ENCODE data around the gene MTRF1. TPM values are rescaled to one million over a fixed set of nuclear protein-coding genes. Genes with fewer than 3 reads are reported as not detected.

Gene MTRF1
- total and polyA plus RNA-seq, 10 donors, result 10.6 to 17.8 (median 16.1) TPM

DNA sequence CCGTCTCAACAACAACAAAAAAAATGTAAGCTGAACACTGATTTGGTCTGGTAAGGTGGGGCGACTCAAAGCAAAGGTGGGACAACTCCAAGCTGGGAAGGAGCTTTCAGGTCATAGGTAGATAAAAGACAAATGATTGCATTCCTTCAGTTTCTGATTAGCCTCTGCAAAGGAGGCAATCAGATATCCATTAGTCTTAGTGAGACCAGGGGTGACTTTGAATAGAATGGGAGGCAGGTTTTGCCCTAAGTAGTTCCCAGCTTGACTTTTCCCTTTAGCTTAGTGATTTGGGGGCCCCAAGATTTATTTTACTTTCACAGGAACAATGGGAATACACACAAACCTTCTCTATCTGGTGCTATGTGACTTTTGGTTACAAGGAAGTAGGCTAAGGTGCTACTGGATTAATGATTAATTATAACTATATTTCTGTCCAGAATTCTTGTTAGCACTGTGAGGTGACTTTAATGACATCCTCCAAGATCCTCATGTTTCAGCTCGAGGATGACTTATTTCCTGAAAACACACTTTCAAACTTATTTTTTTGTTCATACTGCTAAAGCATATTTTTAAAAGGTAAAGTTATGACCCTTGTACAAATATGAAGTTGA is 10.6 kb upstream of the MTRF1 start:
- no peaks in the 10 kb centered on the region for H3K36me3 ChIP-seq
- H3K4me3 ChIP-seq, result no peak overlapping the region
- H3K27ac ChIP-seq, result no peak overlapping the region
- DNase-seq, result no peak
- intact Hi-C loops (cut with DNase I; ENCODE audit: low total_unique reads), result no loop called here
- 71 to 82% (median 81%) methylated on average over 3 of the region's 3 CpGs for WGBS, 5 donors
- H3K9me3 ChIP-seq, result peaks cover 0 to 14% (median 10%) of the 10 kb centered on the region in 8 donors
- TF ChIP-seq, protein P1, sequence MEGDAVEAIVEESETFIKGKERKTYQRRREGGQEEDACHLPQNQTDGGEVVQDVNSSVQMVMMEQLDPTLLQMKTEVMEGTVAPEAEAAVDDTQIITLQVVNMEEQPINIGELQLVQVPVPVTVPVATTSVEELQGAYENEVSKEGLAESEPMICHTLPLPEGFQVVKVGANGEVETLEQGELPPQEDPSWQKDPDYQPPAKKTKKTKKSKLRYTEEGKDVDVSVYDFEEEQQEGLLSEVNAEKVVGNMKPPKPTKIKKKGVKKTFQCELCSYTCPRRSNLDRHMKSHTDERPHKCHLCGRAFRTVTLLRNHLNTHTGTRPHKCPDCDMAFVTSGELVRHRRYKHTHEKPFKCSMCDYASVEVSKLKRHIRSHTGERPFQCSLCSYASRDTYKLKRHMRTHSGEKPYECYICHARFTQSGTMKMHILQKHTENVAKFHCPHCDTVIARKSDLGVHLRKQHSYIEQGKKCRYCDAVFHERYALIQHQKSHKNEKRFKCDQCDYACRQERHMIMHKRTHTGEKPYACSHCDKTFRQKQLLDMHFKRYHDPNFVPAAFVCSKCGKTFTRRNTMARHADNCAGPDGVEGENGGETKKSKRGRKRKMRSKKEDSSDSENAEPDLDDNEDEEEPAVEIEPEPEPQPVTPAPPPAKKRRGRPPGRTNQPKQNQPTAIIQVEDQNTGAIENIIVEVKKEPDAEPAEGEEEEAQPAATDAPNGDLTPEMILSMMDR (IDR thresholded peaks at IDR 0.05 in 8 of 11, conservative IDR thresholded peaks at IDR 0.05 in 3 of 11), result no peak
- TF ChIP-seq POLR2AphosphoS5 (IDR thresholded peaks at IDR 0.05) (no peak), POLR2A (IDR thresholded peaks at IDR 0.05) (no peak)
- peaks cover 0 to 9% (median 0%) of the 10 kb centered on the region in 6 donors for H3K4me1 ChIP-seq
- H3K27me3 ChIP-seq (replicated peaks in 1 of 7), result no peaks in the 10 kb centered on the region

DNA sequence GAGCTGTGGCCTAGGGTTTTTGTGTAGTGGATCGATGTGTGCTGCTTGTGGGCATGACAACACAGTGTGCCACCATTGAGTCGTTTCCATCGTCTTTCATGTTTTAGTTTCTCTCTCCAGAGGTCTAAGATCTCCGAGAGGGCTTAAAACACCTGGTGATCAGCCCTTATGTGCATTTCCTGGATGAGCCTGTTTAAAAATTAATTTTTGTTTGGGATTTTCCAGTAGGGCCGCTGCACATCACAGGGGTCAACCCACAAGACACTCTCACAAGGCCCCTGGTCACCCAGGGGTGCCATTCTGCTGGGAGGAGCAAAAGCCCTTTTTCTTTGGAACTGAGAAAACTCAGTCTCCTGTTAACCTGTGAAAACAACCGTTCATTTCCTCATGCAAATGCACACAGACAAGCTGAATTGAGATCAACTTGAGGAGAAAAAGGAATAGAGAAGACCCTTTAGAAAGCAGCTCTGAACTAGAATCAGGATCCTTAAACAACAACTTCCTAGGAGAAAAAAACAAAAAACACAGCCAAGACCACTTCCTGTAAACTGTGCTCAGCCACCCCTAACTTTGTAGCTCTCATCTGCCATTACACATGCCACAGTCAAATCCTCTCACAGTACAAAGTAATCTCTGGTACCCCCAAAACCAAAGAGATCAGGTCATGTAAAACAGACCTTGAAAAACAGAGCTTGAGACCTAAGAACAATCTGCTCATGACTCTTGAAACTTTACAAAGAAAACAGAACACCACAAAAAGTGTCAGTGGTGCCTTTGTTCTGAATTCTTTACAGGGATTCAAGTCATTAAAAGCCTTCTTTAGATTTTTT is 8.3 kb upstream of the MTRF1 start:
- Histone ChIP-seq H3K27me3 (replicated peaks in 1 of 7) (no peaks in the 10 kb centered on the region), H3K9me3 (peaks cover 0 to 35% (median 31%) of the 10 kb centered on the region in 8 donors), H3K4me3 (no peak overlapping the region), H3K36me3 (no peaks in the 10 kb centered on the region), H3K27ac (peak overlapping the region in 1 of 8 donors; percentile 43), H3K4me1 (peaks cover 0 to 9% (median 0%) of the 10 kb centered on the region in 6 donors)
- intact Hi-C loops (cut with DNase I; ENCODE audit: low total_unique reads), result no loop called here
- no peak for DNase-seq
- WGBS, 5 donors, result 79 to 81% (median 81%) methylated on average over 6 of the region's 6 CpGs
- TF ChIP-seq POLR2AphosphoS5 (IDR thresholded peaks at IDR 0.05), result no peak
- TF ChIP-seq POLR2A (IDR thresholded peaks at IDR 0.05), result no peak
- TF ChIP-seq, protein P1 (IDR thresholded peaks at IDR 0.05 in 8 of 11, conservative IDR thresholded peaks at IDR 0.05 in 3 of 11), result no peak

DNA sequence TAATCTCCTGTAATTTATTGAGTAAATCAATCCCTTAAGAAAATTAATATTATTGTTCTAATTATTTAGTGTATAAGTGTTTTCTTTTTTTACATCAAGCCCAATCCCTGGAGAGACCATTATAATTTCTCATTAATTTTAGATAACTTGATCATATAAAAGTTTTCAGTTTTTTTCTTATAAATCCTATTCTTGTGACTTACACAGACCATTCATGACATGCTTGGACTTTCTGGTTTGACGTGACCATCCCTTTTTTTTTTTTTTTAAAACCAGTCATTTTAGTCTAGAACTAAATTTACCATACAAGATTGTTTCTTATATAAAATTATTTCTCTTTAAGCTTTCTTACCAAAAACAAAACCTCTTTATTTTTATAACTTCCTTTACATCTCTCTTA is 5.4 kb upstream of the MTRF1 start:
- TF ChIP-seq POLR2A (IDR thresholded peaks at IDR 0.05) (no peak), POLR2AphosphoS5 (IDR thresholded peaks at IDR 0.05) (no peak)
- TF ChIP-seq, protein P1 (IDR thresholded peaks at IDR 0.05 in 8 of 11, conservative IDR thresholded peaks at IDR 0.05 in 3 of 11), result no peak
- H3K4me3 ChIP-seq, result no peak overlapping the region
- H3K27me3 ChIP-seq (replicated peaks in 1 of 7), result no peaks in the 10 kb centered on the region
- no peak overlapping the region for H3K27ac ChIP-seq
- 37 to 51% (median 44%) methylated on average over 1 of the region's 1 CpG for WGBS, 5 donors
- intact Hi-C loops (cut with DNase I; ENCODE audit: low total_unique reads), result no loop called here
- peaks cover 0 to 36% (median 31%) of the 10 kb centered on the region in 8 donors for H3K9me3 ChIP-seq
- DNase-seq, result no peak
- H3K36me3 ChIP-seq, result no peaks in the 10 kb centered on the region
- H3K4me1 ChIP-seq, result peaks cover 0 to 14% (median 3%) of the 10 kb centered on the region in 6 donors

DNA sequence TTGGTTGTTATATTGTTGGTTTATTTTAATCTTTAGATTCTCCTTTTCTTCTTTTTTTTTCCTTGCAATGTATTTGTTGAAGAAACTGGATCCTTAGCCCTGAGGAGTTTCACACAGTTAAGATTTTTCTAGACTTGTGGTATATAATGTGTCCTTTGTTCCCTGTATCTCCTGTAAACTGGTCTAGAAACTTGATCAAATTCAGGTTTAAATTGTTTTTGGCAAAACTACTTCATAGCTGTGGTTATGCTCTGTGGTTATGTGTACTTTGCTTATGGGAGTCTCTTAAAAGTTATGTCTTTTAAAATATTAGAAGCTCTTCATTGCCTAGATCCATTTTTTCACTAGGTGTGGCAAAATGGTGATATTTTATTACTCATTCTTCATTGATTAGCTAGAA is 3.7 kb upstream of the MTRF1 start:
- intact Hi-C loops (cut with DNase I; ENCODE audit: low total_unique reads), result no loop called here
- no peaks in the 10 kb centered on the region for H3K27me3 ChIP-seq (replicated peaks in 1 of 7)
- no peaks in the 10 kb centered on the region for H3K36me3 ChIP-seq
- H3K4me3 ChIP-seq, result no peak overlapping the region
- H3K9me3 ChIP-seq, result peaks cover 0 to 36% (median 31%) of the 10 kb centered on the region in 8 donors
- TF ChIP-seq POLR2AphosphoS5 (IDR thresholded peaks at IDR 0.05) (no peak), POLR2A (IDR thresholded peaks at IDR 0.05) (no peak)
- TF ChIP-seq, protein P1 (IDR thresholded peaks at IDR 0.05 in 8 of 11, conservative IDR thresholded peaks at IDR 0.05 in 3 of 11), result no peak
- peaks cover 5 to 25% (median 13%) of the 10 kb centered on the region in 6 donors for H3K4me1 ChIP-seq
- H3K27ac ChIP-seq, result no peak overlapping the region
- no peak for DNase-seq

Data from spleen (tissue), 11 donors.